Mesothelial cell of epicardium (in vitro differentiated cells): ENCODE data around the gene USP35. TPM values are rescaled to one million over a fixed set of nuclear protein-coding genes. Genes with fewer than 3 reads are reported as not detected.

Source experiments
- DNase-seq, 2 experiments: peaks; one replicate each; pipeline ENCODE4 v3.0.0; 2021; ENCODE audit warnings: low spot score in 2 of 2; ENCODE audit not compliant: unreplicated experiment in 2 of 2
- H3K27ac Mint-ChIP-seq: 2 replicates; pipeline ENCODE4 v1.8.0; 2021; ENCODE audit warnings: mixed read lengths
- H3K27me3 Mint-ChIP-seq: 2 replicates; pipeline ENCODE4 v1.8.0; 2021; ENCODE audit warnings: low read depth, mixed read lengths
- H3K36me3 Mint-ChIP-seq: 2 replicates; pipeline ENCODE4 v1.8.0; 2021; ENCODE audit warnings: mixed read lengths
- H3K4me1 Mint-ChIP-seq: 2 replicates; pipeline ENCODE4 v1.8.0; 2021; ENCODE audit warnings: mixed read lengths
- H3K4me3 Mint-ChIP-seq: 2 replicates; pipeline ENCODE4 v1.8.0; 2021; ENCODE audit warnings: mild to moderate bottlenecking, moderate library complexity, mixed read lengths
- H3K9me3 Mint-ChIP-seq: 2 replicates; pipeline ENCODE4 v1.8.0; 2021; ENCODE audit warnings: mixed read lengths
- CTCF ChIP-seq: fragments of 200-600 bp; sonication (generic); IDR thresholded peaks from one replicate; pipeline ENCODE4 v1.5.0; 2021; ENCODE audit warnings: antibody characterized with exemption; ENCODE audit not compliant: unreplicated experiment
- total RNA-seq: library from RNA; stranded (reverse); gene quantifications from 3 replicates; pipeline ENCODE4 v1.2.1, GENCODE V29; 2021

Gene USP35
- total RNA-seq: 12.3 to 13.4 TPM (median 13.2 TPM) in 3 replicates

GRCh38 chr11:78188286-78189173 is at the start of gene USP35, which contains the start of gene KCTD21:
Gene USP35, plus strand, starts transcription at chr11:78188919. Its CDS starts 7,327 bp downstream, at chr11:78196246.
Gene KCTD21, minus strand, starts transcription at chr11:78188626. Its CDS starts 14,072 bp downstream, at chr11:78174554.
- no peak for TF ChIP-seq CTCF
- peak within 1 kb of the TSS; percentile 95 for H3K4me3 Mint-ChIP-seq
- H3K27me3 Mint-ChIP-seq: no peaks in the 10 kb centered on the region
- peak; percentile 85 to 89 for DNase-seq
- no peaks in the 10 kb centered on the region for H3K36me3 Mint-ChIP-seq
- peak within 1 kb of the TSS; percentile 74 for H3K27ac Mint-ChIP-seq
- peaks cover 27% of the 10 kb centered on the region for H3K4me1 Mint-ChIP-seq
- no peaks in the 10 kb centered on the region for H3K9me3 Mint-ChIP-seq

GRCh38 chr11:78139422-78140391 is 49.0 kb upstream of the USP35 start, which contains the start of gene ALG8:
Gene ALG8, minus strand, starts transcription at chr11:78139626. Its CDS starts 38 bp downstream, at chr11:78139588.
- Mint-ChIP-seq H3K36me3 (peaks cover 25% of the 10 kb centered on the region), H3K27me3 (no peaks in the 10 kb centered on the region), H3K27ac (peak within 1 kb of the TSS; percentile 95), H3K4me3 (peak within 1 kb of the TSS; percentile 96), H3K4me1 (peaks cover 22% of the 10 kb centered on the region), H3K9me3 (peaks cover 1% of the 10 kb centered on the region)
- no peak for TF ChIP-seq CTCF
- peak; percentile 92 to 98 for DNase-seq

GRCh38 chr11:78140392-78141077 is 48.2 kb upstream of the USP35 start:
- no peak for TF ChIP-seq CTCF
- Mint-ChIP-seq H3K4me1 (peaks cover 22% of the 10 kb centered on the region), H3K36me3 (peaks cover 23% of the 10 kb centered on the region), H3K4me3 (peak overlapping the region; percentile 96), H3K27me3 (no peaks in the 10 kb centered on the region), H3K27ac (peak overlapping the region; percentile 79), H3K9me3 (no peaks in the 10 kb centered on the region)
- DNase-seq: no peak

GRCh38 chr11:78145511-78146025 is 43.2 kb upstream of the USP35 start:
- H3K27me3 Mint-ChIP-seq: no peaks in the 10 kb centered on the region
- no peak for DNase-seq
- H3K4me3 Mint-ChIP-seq: no peak overlapping the region
- H3K9me3 Mint-ChIP-seq: no peaks in the 10 kb centered on the region
- peaks cover 6% of the 10 kb centered on the region for H3K4me1 Mint-ChIP-seq
- no peak for TF ChIP-seq CTCF
- peaks cover 13% of the 10 kb centered on the region for H3K36me3 Mint-ChIP-seq
- H3K27ac Mint-ChIP-seq: no peak overlapping the region

- no peak for DNase-seq
- H3K27ac Mint-ChIP-seq: no peak overlapping the region
- no peak overlapping the region for H3K4me3 Mint-ChIP-seq
These were observed 40.9 kb upstream of the USP35 start for GRCh38 chr11:78147807-78148206.

More at GRCh38 chr11:78147807-78148206, 40.9 kb upstream of the USP35 start:
- TF ChIP-seq CTCF: no peak
- peaks cover 17% of the 10 kb centered on the region for H3K36me3 Mint-ChIP-seq
- no peaks in the 10 kb centered on the region for H3K4me1 Mint-ChIP-seq
- H3K27me3 Mint-ChIP-seq: no peaks in the 10 kb centered on the region
- no peaks in the 10 kb centered on the region for H3K9me3 Mint-ChIP-seq
